Prostate gland (tissue), 2 donors: ENCODE data around the gene ZNHIT3. TPM values are rescaled to one million over a fixed set of nuclear protein-coding genes. Genes with fewer than 3 reads are reported as not detected.

Experiments
- DNase-seq: peaks from one replicate; pipeline ENCODE4 v3.0.0-alpha.2; 2019; ENCODE audit warnings: low spot score
- H3K27ac ChIP-seq, 2 donors: fragments of 200-600 bp; sonication (generic); 2 replicates each; pipeline ENCODE4 v1.5.1; 2017 to 2019
- H3K27me3 ChIP-seq: fragments of 200-600 bp; sonication (generic); replicated peaks from 2 replicates; pipeline ENCODE4 v1.5.1; 2019; ENCODE audit not compliant: insufficient read depth
- H3K36me3 ChIP-seq, 2 donors: fragments of 200-600 bp; sonication (generic); 1 replicate in 1 of 2; 2 replicates in 1 of 2; pipeline versions ENCODE4 v1.5.1 to v1.8.1; 2017 to 2019
- H3K4me1 ChIP-seq: fragments of 200-600 bp; sonication (generic); replicated peaks from 2 replicates; pipeline ENCODE4 v1.5.1; 2019
- H3K4me3 ChIP-seq, 2 donors: fragments of 200-600 bp; sonication (generic); 2 replicates each; pipeline ENCODE4 v1.5.1; 2017 to 2019
- H3K9me3 ChIP-seq: fragments of 200-600 bp; sonication (generic); 2 replicates; pipeline ENCODE4 v1.5.1; 2017
- POLR2A ChIP-seq: fragments of 450-650 bp; IDR thresholded peaks from one replicate; pipeline ENCODE4 v1.6.1; 2016; ENCODE audit warnings: antibody characterized with exemption, mild to moderate bottlenecking
- POLR2AphosphoS5 ChIP-seq: sonication (generic); formaldehyde crosslinking; IDR thresholded peaks from one replicate; pipeline ENCODE4 v1.6.1; 2017; ENCODE audit warnings: antibody characterized with exemption
- WGBS: methylation state at CpG from one replicate; pipeline ENCODE4 v1.1.5; 2018; 5-methylcytosine and 5-hydroxymethylcytosine counted together
- intact Hi-C: fragments of 100-400 bp; cut with DNase I; formaldehyde crosslinking; loops from one replicate; pipeline ENCODE4 v1.14.2; 2022
- total RNA-seq, 2 donors: library from RNA; depleted of rRNA; stranded (reverse); fragments of >200 nt; gene quantifications; one replicate each; pipeline ENCODE4 v1.1.0, GENCODE V29; 2016
- TF ChIP-seq, protein P1 (sequence below), 4 experiments: fragments of 200-600 bp in 2 of 4; fragments of 450-650 bp in 2 of 4; sonication (generic) in 2 of 4; IDR thresholded peaks; 1 replicate in 3 of 4; 2 replicates in 1 of 4; pipeline ENCODE4 v1.5.1; 2016 to 2019; ENCODE audit warnings: antibody characterized with exemption in 4 of 4, mild to moderate bottlenecking in 2 of 4, moderate library complexity in 2 of 4

Gene ZNHIT3
- total RNA-seq, 2 donors from 2014 or later: 29.1 to 36.9 TPM

DNA sequence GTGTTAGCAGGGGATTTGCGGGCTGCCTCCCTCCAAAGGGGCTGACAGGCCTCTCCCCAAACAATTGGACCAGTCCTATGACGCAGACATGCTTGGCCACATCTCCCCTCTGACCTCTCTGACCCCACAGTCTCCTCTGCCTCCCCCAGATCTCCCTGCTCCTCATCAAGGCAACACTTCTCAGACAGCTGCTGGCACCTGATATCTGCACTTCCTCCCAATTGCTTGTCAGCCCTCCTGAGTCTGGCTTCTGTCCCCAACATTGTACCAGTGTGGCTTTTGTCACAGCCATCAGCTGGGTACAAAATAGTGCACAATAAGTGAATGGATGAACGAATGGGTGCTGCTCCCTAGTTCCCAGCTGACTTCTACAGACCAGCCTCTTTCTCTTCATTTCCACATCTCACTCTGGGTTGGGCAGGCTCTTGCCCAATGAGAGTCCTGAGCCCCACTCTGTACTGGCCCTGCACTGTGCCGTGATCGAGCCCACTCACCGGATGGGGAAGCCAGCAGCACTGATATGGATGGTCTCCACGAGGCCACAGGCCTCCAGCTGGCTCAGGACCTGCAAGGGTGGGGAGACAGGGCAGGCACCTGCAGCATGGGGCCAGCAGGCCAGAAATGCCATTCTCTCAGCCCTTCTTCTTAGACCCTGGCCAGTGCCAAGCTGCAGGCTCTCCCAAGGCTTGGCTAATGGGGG lies 17.1 kb downstream of the ZNHIT3 start:
- 92% methylated on average over 7 of the region's 7 CpGs for WGBS
- intact Hi-C loops: no loop called here
- DNase-seq: no peak
- no peak overlapping the region for H3K27ac ChIP-seq
- no peaks in the 10 kb centered on the region for H3K9me3 ChIP-seq
- H3K36me3 ChIP-seq: peaks cover 0 to 4% of the 10 kb centered on the region in 2 donors
- H3K4me3 ChIP-seq: no peak overlapping the region
- TF ChIP-seq, protein P1, sequence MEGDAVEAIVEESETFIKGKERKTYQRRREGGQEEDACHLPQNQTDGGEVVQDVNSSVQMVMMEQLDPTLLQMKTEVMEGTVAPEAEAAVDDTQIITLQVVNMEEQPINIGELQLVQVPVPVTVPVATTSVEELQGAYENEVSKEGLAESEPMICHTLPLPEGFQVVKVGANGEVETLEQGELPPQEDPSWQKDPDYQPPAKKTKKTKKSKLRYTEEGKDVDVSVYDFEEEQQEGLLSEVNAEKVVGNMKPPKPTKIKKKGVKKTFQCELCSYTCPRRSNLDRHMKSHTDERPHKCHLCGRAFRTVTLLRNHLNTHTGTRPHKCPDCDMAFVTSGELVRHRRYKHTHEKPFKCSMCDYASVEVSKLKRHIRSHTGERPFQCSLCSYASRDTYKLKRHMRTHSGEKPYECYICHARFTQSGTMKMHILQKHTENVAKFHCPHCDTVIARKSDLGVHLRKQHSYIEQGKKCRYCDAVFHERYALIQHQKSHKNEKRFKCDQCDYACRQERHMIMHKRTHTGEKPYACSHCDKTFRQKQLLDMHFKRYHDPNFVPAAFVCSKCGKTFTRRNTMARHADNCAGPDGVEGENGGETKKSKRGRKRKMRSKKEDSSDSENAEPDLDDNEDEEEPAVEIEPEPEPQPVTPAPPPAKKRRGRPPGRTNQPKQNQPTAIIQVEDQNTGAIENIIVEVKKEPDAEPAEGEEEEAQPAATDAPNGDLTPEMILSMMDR (IDR thresholded peaks at IDR 0.05): no peak
- TF ChIP-seq POLR2AphosphoS5 (no peak), POLR2A (no peak)
- no peaks in the 10 kb centered on the region for H3K4me1 ChIP-seq
- no peaks in the 10 kb centered on the region for H3K27me3 ChIP-seq

DNA sequence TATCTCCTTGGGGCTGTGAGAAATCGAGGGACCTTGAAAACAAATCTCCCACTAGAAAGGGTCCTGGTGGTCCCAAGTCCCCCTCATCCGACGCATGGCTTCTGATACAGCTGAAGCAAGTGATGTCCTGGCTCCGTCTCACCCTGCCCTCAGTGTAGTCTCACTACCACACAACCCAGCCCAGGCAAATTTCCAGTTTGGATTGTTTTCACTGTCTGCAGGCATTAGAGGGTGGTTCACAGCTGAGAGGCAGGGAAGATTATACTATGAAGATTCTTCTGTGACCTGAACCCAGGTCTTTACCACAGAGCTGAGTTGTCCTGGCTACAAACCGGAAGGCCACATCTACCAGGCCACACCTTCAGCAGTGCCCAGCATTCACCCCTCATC lies 17.7 kb downstream of the ZNHIT3 start:
- H3K36me3 ChIP-seq: peaks cover 0 to 4% of the 10 kb centered on the region in 2 donors
- H3K9me3 ChIP-seq: no peaks in the 10 kb centered on the region
- no peak overlapping the region for H3K4me3 ChIP-seq
- no peak for DNase-seq
- no peaks in the 10 kb centered on the region for H3K4me1 ChIP-seq
- no peak overlapping the region for H3K27ac ChIP-seq
- intact Hi-C loops: no loop called here
- WGBS: 99% methylated on average over 5 of the region's 5 CpGs
- no peak for TF ChIP-seq POLR2A
- TF ChIP-seq, protein P1 (IDR thresholded peaks at IDR 0.05): no peak
- TF ChIP-seq POLR2AphosphoS5: no peak
- H3K27me3 ChIP-seq: no peaks in the 10 kb centered on the region

DNA sequence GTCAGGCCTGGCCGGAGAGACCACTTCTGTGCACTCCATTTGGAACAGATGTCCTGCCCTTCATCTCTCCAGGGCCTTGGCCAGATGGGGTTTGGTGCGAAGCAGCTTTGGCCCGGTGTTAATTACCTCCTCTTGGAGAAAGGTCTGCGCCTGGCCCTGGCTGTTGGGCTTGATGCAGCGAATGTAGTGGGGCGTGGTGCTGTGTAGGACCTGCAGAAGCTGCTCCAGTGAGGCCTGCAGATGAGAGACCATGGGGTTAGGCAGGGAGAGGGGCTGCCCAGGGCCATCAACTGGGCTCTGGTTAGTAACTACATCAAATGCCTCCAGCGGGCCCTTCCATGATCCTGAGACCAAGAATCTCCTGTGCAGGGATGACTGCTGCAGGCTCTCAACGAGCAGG lies 18.7 kb downstream of the ZNHIT3 start:
- Histone ChIP-seq H3K27me3 (no peaks in the 10 kb centered on the region), H3K4me3 (no peak overlapping the region), H3K27ac (no peak overlapping the region), H3K9me3 (no peaks in the 10 kb centered on the region), H3K4me1 (no peaks in the 10 kb centered on the region), H3K36me3 (peaks cover 0 to 4% of the 10 kb centered on the region in 2 donors)
- no peak for DNase-seq
- intact Hi-C loops: no loop called here
- 92% methylated on average over 8 of the region's 8 CpGs for WGBS
- TF ChIP-seq, protein P1 (IDR thresholded peaks at IDR 0.05): no peak
- TF ChIP-seq POLR2AphosphoS5 (no peak), POLR2A (no peak)

DNA sequence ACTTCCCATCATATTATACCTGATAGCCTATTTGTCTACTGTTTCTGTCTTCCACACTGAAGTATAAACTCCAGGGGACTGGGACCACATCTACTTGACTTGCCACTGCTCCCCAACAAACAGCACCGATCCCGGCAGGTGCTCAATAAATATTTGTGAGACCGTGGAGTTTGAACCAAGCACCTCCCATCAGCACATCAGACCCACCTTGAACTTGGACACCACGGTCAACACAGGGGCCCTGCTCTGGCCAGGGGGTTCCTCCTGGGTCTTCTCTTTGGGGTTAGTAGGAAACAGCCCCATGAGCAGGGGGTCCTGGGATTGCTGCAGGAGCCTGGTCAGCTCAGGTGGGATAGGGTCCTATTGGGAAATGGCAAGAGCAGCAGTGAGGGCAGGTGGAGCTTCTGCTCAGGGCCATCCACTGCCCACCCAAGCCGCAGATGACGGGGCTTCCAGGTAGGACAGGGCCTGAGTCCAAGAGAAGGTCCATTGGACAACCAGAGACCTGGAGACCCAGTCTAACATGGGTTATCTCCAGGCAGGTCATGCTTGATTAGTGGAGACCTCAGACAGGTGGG lies 19.9 kb downstream of the ZNHIT3 start:
- H3K4me1 ChIP-seq: no peaks in the 10 kb centered on the region
- intact Hi-C loops: no loop called here
- no peaks in the 10 kb centered on the region for H3K9me3 ChIP-seq
- WGBS: 75% methylated on average over 6 of the region's 6 CpGs
- TF ChIP-seq POLR2AphosphoS5 (no peak), POLR2A (no peak)
- TF ChIP-seq, protein P1 (IDR thresholded peaks at IDR 0.05): no peak
- peaks cover 0 to 4% of the 10 kb centered on the region in 2 donors for H3K36me3 ChIP-seq
- DNase-seq: no peak
- no peaks in the 10 kb centered on the region for H3K27me3 ChIP-seq
- H3K4me3 ChIP-seq: no peak overlapping the region
- H3K27ac ChIP-seq: no peak overlapping the region

DNA sequence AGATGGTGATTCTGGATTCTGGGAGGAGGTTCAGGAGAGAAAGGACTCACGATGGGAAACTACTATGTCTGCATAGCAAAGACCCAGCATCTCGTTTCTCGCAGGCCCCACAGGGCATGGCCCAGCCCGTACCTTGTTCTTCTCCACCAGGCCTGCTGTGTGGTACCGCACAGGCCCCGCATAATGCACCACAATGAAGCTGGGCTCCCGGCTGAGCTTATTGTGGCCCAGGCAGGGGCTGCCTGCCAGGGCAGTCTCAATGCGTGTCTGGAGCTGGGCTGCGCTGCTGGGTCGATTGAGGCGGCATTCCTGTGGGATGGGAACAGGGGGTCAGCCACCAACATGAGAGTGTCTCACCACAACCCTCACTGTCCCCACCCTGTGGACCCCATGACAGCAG lies 20.4 kb downstream of the ZNHIT3 start:
- Histone ChIP-seq H3K27me3 (no peaks in the 10 kb centered on the region), H3K27ac (no peak overlapping the region), H3K4me1 (no peaks in the 10 kb centered on the region), H3K36me3 (peaks cover 0 to 4% of the 10 kb centered on the region in 2 donors), H3K4me3 (no peak overlapping the region), H3K9me3 (no peaks in the 10 kb centered on the region)
- WGBS: 91% methylated on average over 9 of the region's 11 CpGs
- DNase-seq: no peak
- intact Hi-C loops: no loop called here
- TF ChIP-seq POLR2A: no peak
- TF ChIP-seq POLR2AphosphoS5: no peak
- TF ChIP-seq, protein P1 (IDR thresholded peaks at IDR 0.05): no peak
